ENCODE results near the gene C6orf47. TPM values are rescaled to one million over a fixed set of nuclear protein-coding genes. Genes with fewer than 3 reads are reported as not detected.

The C6orf47 gene
- total RNA-seq, 1 donor from 2014 or later: 23.6 TPM

GRCh38 chr6:31686483-31686882, 25.9 kb upstream of the C6orf47 start:
- DNase-seq (ENCODE audit: low spot score, unreplicated experiment): no peak
- peaks cover 21% of the 10 kb centered on the region for H3K4me1 Mint-ChIP-seq (ENCODE audit: low read depth)
- no peaks in the 10 kb centered on the region for H3K27me3 Mint-ChIP-seq

GRCh38 chr6:31683591-31683990, 23.0 kb upstream of the C6orf47 start:
- Mint-ChIP-seq H3K4me1 (ENCODE audit: low read depth) (peaks cover 15% of the 10 kb centered on the region), H3K4me3 (ENCODE audit: low read depth) (peak overlapping the region; percentile 83), H3K27ac (peak overlapping the region; percentile 92), H3K27me3 (no peaks in the 10 kb centered on the region), H3K9me3 (ENCODE audit: low read depth) (no peaks in the 10 kb centered on the region), H3K36me3 (ENCODE audit: insufficient read depth) (peaks cover 14% of the 10 kb centered on the region)
- no peak for DNase-seq (ENCODE audit: low spot score, unreplicated experiment)
- TF ChIP-seq CTCF (IDR thresholded peaks at IDR 0.05; ENCODE audit: unreplicated experiment): no peak

More at GRCh38 chr6:31686483-31686882, 25.9 kb upstream of the C6orf47 start:
- Mint-ChIP-seq H3K36me3 (ENCODE audit: insufficient read depth) (peaks cover 18% of the 10 kb centered on the region), H3K9me3 (ENCODE audit: low read depth) (no peaks in the 10 kb centered on the region), H3K4me3 (ENCODE audit: low read depth) (no peak overlapping the region), H3K27ac (no peak overlapping the region)
- TF ChIP-seq CTCF (IDR thresholded peaks at IDR 0.05; ENCODE audit: unreplicated experiment): no peak

GRCh38 chr6:31681135-31681671, 20.6 kb upstream of the C6orf47 start:
- peaks cover 5% of the 10 kb centered on the region for H3K36me3 Mint-ChIP-seq (ENCODE audit: insufficient read depth)
- TF ChIP-seq CTCF (IDR thresholded peaks at IDR 0.05; ENCODE audit: unreplicated experiment): peak; percentile 21
- H3K27me3 Mint-ChIP-seq: no peaks in the 10 kb centered on the region
- H3K27ac Mint-ChIP-seq: peak overlapping the region; percentile 85
- no peak for DNase-seq (ENCODE audit: low spot score, unreplicated experiment)
- peaks cover 15% of the 10 kb centered on the region for H3K4me1 Mint-ChIP-seq (ENCODE audit: low read depth)
- no peaks in the 10 kb centered on the region for H3K9me3 Mint-ChIP-seq (ENCODE audit: low read depth)
- H3K4me3 Mint-ChIP-seq (ENCODE audit: low read depth): peak overlapping the region; percentile 83

GRCh38 chr6:31680226-31681134, 19.9 kb upstream of the C6orf47 start, which contains the start of gene LY6G5C:
TSS of gene LY6G5C (minus strand) at chr6:31681067. CDS start at chr6:31680373, 694 bp downstream.
- peak within 1 kb of the TSS; percentile 83 for H3K4me3 Mint-ChIP-seq (ENCODE audit: low read depth)
- H3K36me3 Mint-ChIP-seq (ENCODE audit: insufficient read depth): peaks cover 2% of the 10 kb centered on the region
- H3K4me1 Mint-ChIP-seq (ENCODE audit: low read depth): peaks cover 15% of the 10 kb centered on the region
- H3K27ac Mint-ChIP-seq: peak within 1 kb of the TSS; percentile 85
- DNase-seq (ENCODE audit: low spot score, unreplicated experiment): peak; percentile 51
- no peaks in the 10 kb centered on the region for H3K9me3 Mint-ChIP-seq (ENCODE audit: low read depth)
- no peaks in the 10 kb centered on the region for H3K27me3 Mint-ChIP-seq
- TF ChIP-seq CTCF (IDR thresholded peaks at IDR 0.05; ENCODE audit: unreplicated experiment): peak; percentile 72

GRCh38 chr6:31677955-31678354, 17.4 kb upstream of the C6orf47 start:
- Mint-ChIP-seq H3K27me3 (no peaks in the 10 kb centered on the region), H3K36me3 (ENCODE audit: insufficient read depth) (peaks cover 2% of the 10 kb centered on the region), H3K27ac (no peak overlapping the region), H3K9me3 (ENCODE audit: low read depth) (no peaks in the 10 kb centered on the region), H3K4me3 (ENCODE audit: low read depth) (no peak overlapping the region), H3K4me1 (ENCODE audit: low read depth) (peaks cover 9% of the 10 kb centered on the region)
- TF ChIP-seq CTCF (IDR thresholded peaks at IDR 0.05; ENCODE audit: unreplicated experiment): no peak
- no peak for DNase-seq (ENCODE audit: low spot score, unreplicated experiment)

Measured in progenitor cell of endocrine pancreas (in vitro differentiated cells).